Measurements from ENCODE around the gene ADAMTSL1. TPM values are rescaled to one million over a fixed set of nuclear protein-coding genes. Genes with fewer than 3 reads are reported as not detected.

Gene ADAMTSL1
- polyA plus RNA-seq, 1 experiment: 17.2 TPM

GRCh38 chr9:18614651-18615050 is 140.7 kb downstream of the ADAMTSL1 start:
- Histone ChIP-seq H3K4me3 (ENCODE audit: low read depth, low read length) (no peak overlapping the region), H3K27me3 (ENCODE audit: control insufficient read depth, insufficient read depth, low read length) (no peaks in the 10 kb centered on the region), H3K36me3 (ENCODE audit: control insufficient read depth, insufficient read depth, low read length) (no peaks in the 10 kb centered on the region)
- POLR2A ChIA-PET: no interaction called here
- TF ChIP-seq CTCF (IDR thresholded peaks at IDR 0.05; ENCODE audit: insufficient read depth, low read depth, low read length): no peak
- DNase-seq (ENCODE audit: low read depth): no peak
- CTCF ChIA-PET: interaction anchor here (0.5 to 1.0 kb wide), 2 partner anchors 9 to 112 kb away, joined by 3 read pairs; no protein-coding TSS in a partner anchor

GRCh38 chr9:18616976-18617375 is 143.0 kb downstream of the ADAMTSL1 start:
- no peaks in the 10 kb centered on the region for H3K27me3 ChIP-seq (ENCODE audit: control insufficient read depth, insufficient read depth, low read length)
- no peak for DNase-seq (ENCODE audit: low read depth)
- no peak for TF ChIP-seq CTCF (IDR thresholded peaks at IDR 0.05; ENCODE audit: insufficient read depth, low read depth, low read length)
- ChIA-PET POLR2A (no interaction called here), CTCF (no interaction called here)
- H3K4me3 ChIP-seq (ENCODE audit: low read depth, low read length): no peak overlapping the region
- no peaks in the 10 kb centered on the region for H3K36me3 ChIP-seq (ENCODE audit: control insufficient read depth, insufficient read depth, low read length)

- TF ChIP-seq CTCF (IDR thresholded peaks at IDR 0.05; ENCODE audit: insufficient read depth, low read depth, low read length): no peak
- ChIA-PET CTCF (no interaction called here), POLR2A (no interaction called here)
- Histone ChIP-seq H3K4me3 (ENCODE audit: low read depth, low read length) (no peak overlapping the region), H3K36me3 (ENCODE audit: control insufficient read depth, insufficient read depth, low read length) (no peaks in the 10 kb centered on the region), H3K27me3 (ENCODE audit: control insufficient read depth, insufficient read depth, low read length) (no peaks in the 10 kb centered on the region)
- DNase-seq (ENCODE audit: low read depth): no peak
Measured at GRCh38 chr9:18617759-18618158, 143.8 kb downstream of the ADAMTSL1 start.

GRCh38 chr9:18618862-18619261 is 144.9 kb downstream of the ADAMTSL1 start:
- DNase-seq (ENCODE audit: low read depth): no peak
- Histone ChIP-seq H3K36me3 (ENCODE audit: control insufficient read depth, insufficient read depth, low read length) (no peaks in the 10 kb centered on the region), H3K27me3 (ENCODE audit: control insufficient read depth, insufficient read depth, low read length) (no peaks in the 10 kb centered on the region), H3K4me3 (ENCODE audit: low read depth, low read length) (no peak overlapping the region)
- TF ChIP-seq CTCF (IDR thresholded peaks at IDR 0.05; ENCODE audit: insufficient read depth, low read depth, low read length): no peak
- ChIA-PET CTCF (no interaction called here), POLR2A (no interaction called here)

GRCh38 chr9:18622186-18622836 is 148.4 kb downstream of the ADAMTSL1 start:
- H3K36me3 ChIP-seq (ENCODE audit: control insufficient read depth, insufficient read depth, low read length): no peaks in the 10 kb centered on the region
- TF ChIP-seq CTCF (IDR thresholded peaks at IDR 0.05; ENCODE audit: insufficient read depth, low read depth, low read length): no peak
- no peak overlapping the region for H3K4me3 ChIP-seq (ENCODE audit: low read depth, low read length)
- DNase-seq (ENCODE audit: low read depth): no peak
- ChIA-PET CTCF (interaction anchor here (0.6 to 1.4 kb wide), 3 partner anchors 9 to 259 kb away, joined by 3 to 5 read pairs (median 3); no protein-coding TSS in a partner anchor), POLR2A (no interaction called here)
- no peaks in the 10 kb centered on the region for H3K27me3 ChIP-seq (ENCODE audit: control insufficient read depth, insufficient read depth, low read length)
